Glomerular endothelial cell (primary cell): ENCODE results near the gene PSMB1. TPM values are rescaled to one million over a fixed set of nuclear protein-coding genes. Genes with fewer than 3 reads are reported as not detected.
"Not testable (repeated sequence)": the region's sequence is repeated elsewhere in the genome, so short reads cannot be mapped to it uniquely, and the experiment has no call there.

Experiments used
- DNase-seq: peaks from one replicate; pipeline ENCODE4 v3.0.0-alpha.2; 2011; ENCODE audit warnings: low read depth, low spot score; ENCODE audit errors: extremely low read depth
- total RNA-seq: library from RNA; depleted of rRNA; stranded (reverse); fragments of >200 nt; gene quantifications from 2 replicates; pipeline ENCODE4 v1.2.3, GENCODE V29; 2015

Gene PSMB1
- total RNA-seq, 1 donor from 2014 or later = 274 TPM

GRCh38 chr6:170504479-170504878 lies 48.6 kb downstream of the PSMB1 start:
- no peak for DNase-seq

DNA sequence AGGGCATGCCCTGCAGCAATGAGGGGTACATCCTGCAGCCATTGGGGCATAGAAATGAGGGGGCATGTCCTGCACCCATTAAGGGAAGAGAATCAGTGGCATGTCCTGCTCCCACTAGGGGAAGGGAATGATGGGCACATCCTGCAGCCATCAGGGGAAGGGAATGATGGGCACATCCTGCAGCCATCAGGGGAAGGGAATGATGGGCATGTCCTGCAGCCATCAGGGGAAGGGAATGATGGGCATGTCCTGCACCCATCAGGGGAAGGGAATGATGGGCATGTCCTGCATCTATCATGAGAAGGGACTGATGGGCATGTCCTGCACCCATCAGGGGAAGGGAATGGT lies 49.7 kb downstream of the PSMB1 start:
- no peak for DNase-seq

GRCh38 chr6:170502733-170503413 lies 50.2 kb downstream of the PSMB1 start:
- not testable (repeated sequence) for DNase-seq

DNA sequence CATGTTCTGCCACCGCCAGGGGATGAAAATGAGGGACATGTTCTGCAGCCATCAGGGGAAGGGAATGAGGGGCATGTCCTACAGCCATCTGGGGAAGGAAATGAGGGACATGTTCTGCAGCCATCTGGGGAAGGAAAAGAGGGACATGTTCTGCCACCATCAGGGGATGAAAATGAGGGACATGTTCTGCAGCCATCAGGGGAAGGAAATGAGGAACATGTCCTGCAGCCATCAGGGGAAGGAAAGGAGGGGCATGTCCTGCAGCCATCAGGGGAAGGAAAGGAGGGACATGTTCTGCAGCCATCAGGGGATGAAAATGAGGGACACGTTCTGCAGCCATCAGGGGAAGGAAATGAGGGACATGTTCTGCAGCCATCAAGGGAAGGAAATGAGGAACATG lies 50.8 kb downstream of the PSMB1 start:
- DNase-seq = not testable (repeated sequence)

GRCh38 chr6:170500955-170501590 lies 52.0 kb downstream of the PSMB1 start:
- no peak for DNase-seq

DNA sequence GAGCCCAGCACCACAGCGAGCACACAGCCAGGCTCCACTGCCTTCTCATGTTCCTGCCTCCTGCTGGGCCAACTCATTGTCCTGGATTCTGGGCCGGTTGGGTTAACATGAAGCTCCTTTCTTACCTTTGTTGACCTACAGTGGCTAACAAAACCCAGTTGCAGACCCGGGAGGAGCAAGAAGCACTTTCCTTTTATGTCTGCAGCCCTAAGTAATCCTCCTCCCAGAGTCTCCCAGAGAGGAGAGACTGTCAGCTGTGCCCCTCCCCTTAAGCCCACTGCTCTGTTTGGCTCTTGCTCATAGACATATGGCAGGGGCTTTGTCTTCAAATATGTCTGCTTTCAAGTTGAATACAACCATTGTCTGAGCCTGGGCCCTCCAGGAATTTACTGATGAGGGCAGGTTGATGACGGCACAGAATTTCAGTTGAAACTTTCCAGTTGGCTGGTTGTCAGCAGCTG lies 55.2 kb downstream of the PSMB1 start:
- no peak for DNase-seq

- no peak for DNase-seq
These were observed 59.8 kb downstream of the PSMB1 start for GRCh38 chr6:170493354-170493753.

DNA sequence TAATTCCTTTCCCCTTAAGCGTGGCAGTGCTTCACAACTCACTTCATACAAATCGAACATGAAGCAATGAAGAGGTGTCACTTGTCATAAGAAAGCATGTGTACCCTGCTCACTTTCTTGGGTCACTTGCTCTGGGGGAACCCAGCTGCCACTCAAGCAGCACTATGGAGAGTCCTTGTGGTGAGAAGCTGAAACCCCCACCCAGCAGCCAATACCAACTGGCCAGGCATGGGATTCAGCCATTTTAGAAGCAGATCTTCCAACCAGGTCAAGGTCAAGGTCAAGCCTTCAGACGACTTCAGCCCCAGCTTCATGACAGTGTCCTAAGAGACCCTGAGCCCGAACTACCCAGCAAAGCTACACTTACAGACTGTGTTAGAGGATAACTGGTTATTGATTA lies 62.8 kb downstream of the PSMB1 start:
- DNase-seq = no peak

DNA sequence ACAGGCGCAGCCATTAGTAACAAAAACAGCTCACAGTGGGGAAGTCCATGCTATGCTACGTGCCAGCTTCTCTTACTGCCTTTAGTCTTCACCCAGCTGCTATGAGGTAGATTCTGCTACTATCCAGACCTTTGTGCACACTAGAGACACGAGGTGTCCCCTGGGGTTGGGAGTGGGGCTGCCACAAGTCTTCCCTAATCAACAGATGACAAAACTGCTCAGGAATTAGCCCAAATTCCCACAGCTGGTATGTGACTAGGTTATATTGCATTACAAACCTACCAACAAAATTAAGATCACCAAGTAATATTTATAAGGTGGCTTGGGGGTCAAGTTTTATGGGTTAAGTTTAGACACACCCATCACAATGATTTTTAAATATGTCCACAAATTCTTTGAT lies 63.3 kb downstream of the PSMB1 start:
- DNase-seq = no peak

DNA sequence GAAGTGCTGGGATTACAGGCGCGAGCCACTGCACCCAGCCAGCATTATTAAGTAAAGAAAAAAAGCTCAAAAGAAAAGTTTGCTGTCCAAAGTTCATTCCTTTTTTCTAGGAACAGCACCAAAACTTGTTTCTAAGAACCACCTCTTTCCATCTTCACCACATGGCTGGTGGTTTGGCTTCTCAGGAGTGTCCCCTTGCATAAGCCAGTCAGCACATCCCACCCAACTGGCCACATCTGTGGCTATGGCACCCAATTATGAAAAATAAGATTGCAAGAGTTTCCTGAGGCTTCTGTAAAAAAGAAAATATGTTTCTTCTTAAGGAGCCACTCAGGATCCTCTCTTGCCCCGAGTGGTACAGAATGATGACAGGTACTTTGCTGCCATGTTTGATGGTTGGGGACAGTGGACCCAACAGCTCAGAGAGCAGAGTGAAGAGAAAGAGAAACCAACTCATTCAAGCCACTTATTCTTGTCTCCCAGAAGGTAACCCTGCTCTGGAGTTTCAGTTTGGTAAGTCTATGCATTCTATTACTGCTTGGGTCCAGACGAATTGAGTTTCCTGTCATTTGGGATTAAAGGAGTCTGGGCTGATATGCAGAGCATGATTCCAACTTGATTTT lies 65.3 kb downstream of the PSMB1 start:
- DNase-seq = no peak

DNA sequence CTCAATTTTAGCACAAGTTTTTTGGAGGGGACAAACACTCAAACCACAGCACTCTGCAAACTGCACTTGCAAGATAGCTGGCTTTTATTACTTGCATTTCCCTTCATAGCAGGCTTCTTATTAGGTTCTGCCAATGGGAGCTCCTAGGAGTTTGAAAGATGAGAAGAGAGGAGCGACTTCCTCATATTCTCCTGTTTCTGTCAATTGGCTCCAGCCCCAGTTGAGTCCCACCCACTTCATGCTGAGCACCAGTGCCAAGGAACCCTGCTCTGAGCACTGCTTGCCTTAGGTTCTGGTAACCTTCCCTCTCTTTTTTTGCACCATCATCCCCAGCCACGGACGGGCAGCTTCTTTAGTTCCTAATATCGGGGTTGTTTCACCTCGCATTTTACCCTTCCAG lies 67.9 kb downstream of the PSMB1 start:
- no peak for DNase-seq

Other genes with a start within 250 kb of the PSMB1 start
- 25.1 and 33.8 TPM in 2 replicates for gene FAM120B, start 246.5 kb downstream of the PSMB1 start, total RNA-seq
- 13.0 and 15.5 TPM in 2 replicates for gene TBP, start 1.1 kb upstream of the PSMB1 start, total RNA-seq
- gene PDCD2, start 31.3 kb upstream of the PSMB1 start, total RNA-seq = 51.8 and 71.0 TPM in 2 replicates